SK-N-MC (cell line): ENCODE measurements around the gene MIOX.

ENCODE experiments used
- EZH2 ChIP-seq: fragments of 200-600 bp; sonication (generic); IDR thresholded peaks from one replicate; pipeline ENCODE4 v1.6.1; 2017; ENCODE audit warnings: antibody characterized with exemption
- FOXP2 ChIP-seq: optimal IDR thresholded peaks from 2 replicates; pipeline ENCODE3; 2011; ENCODE audit warnings: mild to moderate bottlenecking, moderate library complexity; ENCODE audit not compliant: insufficient read depth; ENCODE audit errors: extremely low read length, control extremely low read depth
- POLR2AphosphoS5 ChIP-seq: IDR thresholded peaks from 2 replicates; pipeline ENCODE4 v1.6.1; 2012; ENCODE audit warnings: mild to moderate bottlenecking, low read depth, low read length, borderline replicate concordance

GRCh38 chr22:50477923-50478322, 8.7 kb upstream of the MIOX start:
- TF ChIP-seq EZH2 (no peak), POLR2AphosphoS5 (no peak), FOXP2 (no peak)
